ENCODE measurements around the gene JCAD.

- no peak for TF ChIP-seq REST (IDR thresholded peaks at IDR 0.05; ENCODE audit: insufficient read depth in 1 of 2, low read depth in 2 of 2, low read length in 2 of 2)
- no peak for TF ChIP-seq TAF1 (IDR thresholded peaks at IDR 0.05; ENCODE audit: borderline replicate concordance, insufficient read depth, low read length)
- no peak for TF ChIP-seq POLR2AphosphoS5 (IDR thresholded peaks at IDR 0.05; ENCODE audit: low read depth, low read length)
- no peak for TF ChIP-seq FOXP2 (optimal IDR thresholded peaks at IDR 0.05; ENCODE audit: borderline replicate concordance, extremely low read depth, extremely low read length, insufficient read depth)
Observed at GRCh38 chr10:30037620-30038336, 21.6 kb downstream of the JCAD start.
